Esophagus (tissue), 2 donors: Measurements from ENCODE around the gene ARL5B. TPM values are rescaled to one million over a fixed set of nuclear protein-coding genes. Genes with fewer than 3 reads are reported as not detected.

Experiments
- H3K27ac ChIP-seq, 2 donors: one replicate each; pipeline ENCODE4 v1.5.1; 2013; ENCODE audit warnings: low read depth in 2 of 2, mild to moderate bottlenecking in 2 of 2, inconsistent platforms in 1 of 2, low read length in 1 of 2, moderate library complexity in 1 of 2
- H3K27me3 ChIP-seq, 2 donors: one replicate each; pipeline ENCODE4 v1.6.1; 2013; ENCODE audit warnings: low read length in 2 of 2, control low read depth in 1 of 2, mild to moderate bottlenecking in 1 of 2; ENCODE audit not compliant: insufficient read depth in 2 of 2, control insufficient read depth in 1 of 2
- H3K36me3 ChIP-seq, 2 donors: one replicate each; pipeline ENCODE4 v1.6.1; 2013; ENCODE audit warnings: low read length in 1 of 2; ENCODE audit not compliant: control insufficient read depth in 2 of 2, insufficient read depth in 2 of 2
- H3K4me1 ChIP-seq, 2 donors: one replicate each; pipeline ENCODE4 v1.6.1; 2013; ENCODE audit warnings: low read length in 1 of 2; ENCODE audit not compliant: control insufficient read depth in 2 of 2, insufficient read depth in 2 of 2
- H3K4me3 ChIP-seq, 2 donors: one replicate each; pipeline ENCODE4 v1.5.1; 2013; ENCODE audit warnings: low read length in 2 of 2, mild to moderate bottlenecking in 2 of 2, low read depth in 1 of 2, moderate library complexity in 1 of 2
- H3K9me3 ChIP-seq, 2 donors: one replicate each; pipeline ENCODE4 v1.6.1; 2013; ENCODE audit warnings: mild to moderate bottlenecking in 2 of 2, low read depth in 1 of 2, low read length in 1 of 2, moderate library complexity in 1 of 2; ENCODE audit not compliant: control insufficient read depth in 2 of 2, insufficient read depth in 1 of 2
- WGBS, 2 donors: extraction: QIAGEN DNeasy Blood & Tissue Kit; methylation state at CpG; one replicate each; pipeline ENCODE4 v1.1.7; 2013; 5-methylcytosine and 5-hydroxymethylcytosine counted together
- polyA plus RNA-seq, 2 donors: library from polyadenylated mRNA; stranded (reverse); fragments of 200-250 nt; gene quantifications; one replicate each; pipeline ENCODE4 v1.2.3, GENCODE V29; 2013
- donor health status: healthy with polysubstance abuse.
- donor health status: Bipolar disorder and iron deficiency.

The ARL5B gene
- polyA plus RNA-seq, 2 donors: 2.5 to 4.6 TPM

DNA sequence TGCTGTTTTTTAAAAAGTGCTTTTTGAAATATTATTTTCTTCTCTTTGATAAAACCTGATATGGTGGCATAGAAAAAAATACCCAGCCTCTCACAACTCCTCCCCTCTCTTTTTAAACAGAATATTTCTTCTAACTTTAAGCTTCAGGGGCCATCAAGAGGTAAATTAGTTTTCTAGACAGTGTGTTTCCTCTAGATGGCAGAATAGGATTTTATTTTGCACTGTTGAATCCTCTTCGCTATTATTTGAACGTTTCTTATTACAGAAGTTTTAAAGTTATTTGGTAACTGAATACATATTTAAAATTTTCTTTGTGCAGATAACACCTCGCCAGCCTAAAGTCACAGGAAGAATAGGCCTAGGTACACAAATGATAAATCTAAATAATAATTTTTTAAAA lies 30.3 kb downstream of the ARL5B start:
- Histone ChIP-seq H3K36me3 (no peaks in the 10 kb centered on the region), H3K4me3 (no peak overlapping the region), H3K27me3 (no peaks in the 10 kb centered on the region), H3K27ac (no peak overlapping the region), H3K4me1 (no peaks in the 10 kb centered on the region), H3K9me3 (no peaks in the 10 kb centered on the region)
- WGBS, 2 donors: 14% methylated on average over 3 of the region's 3 CpGs

DNA sequence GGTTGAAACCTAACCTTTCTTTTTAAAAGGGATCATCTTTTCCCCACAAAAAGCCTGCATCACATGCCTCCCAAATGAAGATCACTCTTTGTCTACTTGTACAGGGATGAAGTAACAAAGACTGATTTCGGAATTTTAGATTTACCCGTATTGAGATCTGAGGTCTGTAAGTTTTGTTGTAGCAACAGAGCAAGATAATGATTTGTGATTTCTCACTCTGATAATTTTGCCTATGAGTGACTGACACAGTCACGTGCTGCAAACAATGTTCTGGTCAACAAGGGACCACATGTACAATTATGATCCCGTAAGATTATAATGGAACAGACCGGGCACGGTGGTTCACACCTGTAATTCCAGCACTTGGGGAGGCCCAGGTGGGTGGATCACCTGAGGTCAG lies 31.3 kb downstream of the ARL5B start:
- H3K4me3 ChIP-seq: no peak overlapping the region

DNA sequence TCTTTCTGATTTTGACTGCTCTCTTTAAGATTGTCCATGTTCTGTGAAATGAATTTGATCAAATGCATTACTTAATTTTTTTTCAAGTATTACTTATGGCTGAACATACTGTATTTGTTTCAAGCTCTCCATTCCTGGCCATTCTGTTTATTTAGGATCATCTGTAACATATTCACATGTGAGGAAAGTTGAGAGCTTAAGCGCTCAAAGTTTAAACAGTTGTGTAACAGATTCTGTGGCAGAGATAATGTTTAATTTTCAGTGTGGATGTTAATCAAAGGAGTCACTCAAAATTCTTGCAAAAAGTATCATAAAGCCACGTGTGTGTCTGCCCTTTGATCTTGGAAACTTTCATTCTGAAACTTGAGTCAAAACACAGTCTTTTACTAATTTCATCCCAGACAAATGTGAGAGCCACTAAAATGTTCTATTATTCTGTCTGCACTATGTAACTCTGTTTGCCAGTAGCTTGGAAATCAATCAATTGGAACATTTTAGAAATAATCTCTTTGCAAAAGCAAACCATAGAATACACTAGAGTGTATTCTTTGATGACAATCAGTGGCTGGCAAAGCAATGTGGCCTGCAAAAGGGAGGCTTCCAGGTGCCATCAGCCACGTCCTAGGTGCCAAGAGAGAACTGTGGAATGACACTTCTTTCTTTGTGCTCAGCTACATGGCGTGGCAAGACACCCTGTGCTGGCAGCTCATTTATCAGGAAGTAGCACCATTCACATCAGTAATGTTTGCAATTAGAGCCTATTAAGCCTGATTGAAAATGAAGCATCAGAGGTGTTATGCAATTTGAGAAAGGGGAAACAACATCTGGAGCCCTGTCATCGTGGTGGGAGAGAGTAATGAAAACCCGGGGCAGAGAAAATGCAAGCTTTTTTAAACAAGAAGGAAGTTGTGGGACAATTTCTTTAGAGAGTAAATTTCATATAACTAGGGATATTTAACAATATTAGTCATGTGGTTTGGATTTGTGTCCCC lies 40.9 kb downstream of the ARL5B start:
- H3K27me3 ChIP-seq: no peaks in the 10 kb centered on the region
- H3K36me3 ChIP-seq: no peaks in the 10 kb centered on the region
- no peaks in the 10 kb centered on the region for H3K4me1 ChIP-seq
- no peaks in the 10 kb centered on the region for H3K9me3 ChIP-seq
- no peak overlapping the region for H3K4me3 ChIP-seq
- no peak overlapping the region for H3K27ac ChIP-seq
- WGBS, 2 donors: 32 to 37% methylated on average over 6 of the region's 6 CpGs

More for the DNA sequence above, 31.3 kb downstream of the ARL5B start:
- Histone ChIP-seq H3K27ac (no peak overlapping the region), H3K4me1 (no peaks in the 10 kb centered on the region), H3K36me3 (no peaks in the 10 kb centered on the region), H3K9me3 (no peaks in the 10 kb centered on the region), H3K27me3 (no peaks in the 10 kb centered on the region)
- WGBS, 2 donors: 87 to 88% methylated on average over 6 of the region's 6 CpGs

DNA sequence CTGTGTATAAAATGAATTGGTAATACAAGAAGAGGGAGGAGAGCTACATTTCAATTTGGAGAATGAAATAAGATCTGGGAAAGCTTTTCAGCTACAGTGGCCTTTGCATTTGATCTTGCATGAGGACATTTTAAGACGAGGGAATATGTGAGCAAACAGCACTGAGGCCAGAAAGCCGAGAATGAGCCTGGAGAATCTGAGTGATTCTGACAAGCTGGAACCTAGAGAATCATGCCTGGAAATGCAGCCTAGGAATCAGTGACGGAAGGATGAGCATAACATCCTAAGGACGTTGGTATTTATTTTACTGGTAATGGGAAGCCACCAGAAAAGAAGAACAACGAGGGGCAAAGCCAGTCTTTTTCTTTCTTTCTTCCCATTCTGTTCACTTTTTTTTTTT lies 44.3 kb downstream of the ARL5B start:
- Histone ChIP-seq H3K4me3 (no peak overlapping the region), H3K27me3 (no peaks in the 10 kb centered on the region), H3K36me3 (no peaks in the 10 kb centered on the region), H3K27ac (no peak overlapping the region), H3K4me1 (no peaks in the 10 kb centered on the region), H3K9me3 (no peaks in the 10 kb centered on the region)
- WGBS, 2 donors: 79 to 87% methylated on average over 5 of the region's 5 CpGs

DNA sequence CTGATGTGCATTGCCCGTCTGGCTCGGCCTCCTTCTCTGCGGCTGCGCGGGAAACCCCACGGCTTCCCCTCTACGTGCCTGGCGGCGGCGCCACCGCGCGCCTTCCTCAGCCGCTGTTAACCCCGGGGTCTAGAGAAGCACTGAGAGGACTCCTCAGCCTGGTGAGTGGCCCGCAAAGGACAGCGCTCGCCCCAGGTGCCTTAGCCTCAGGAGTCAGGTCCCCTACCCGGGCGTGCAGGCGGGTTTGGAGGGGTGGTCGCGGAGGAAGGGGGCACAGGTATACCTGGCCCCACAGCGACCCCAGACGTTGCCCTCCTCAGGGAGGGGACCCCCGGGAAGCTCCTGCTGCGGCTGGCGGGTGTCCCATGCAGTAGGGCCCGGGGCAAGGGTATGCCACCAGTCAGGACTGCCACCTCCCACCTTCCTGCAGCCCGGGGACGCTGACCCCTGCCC lies 51.0 kb downstream of the ARL5B start:
- no peaks in the 10 kb centered on the region for H3K9me3 ChIP-seq
- H3K36me3 ChIP-seq: no peaks in the 10 kb centered on the region
- H3K27me3 ChIP-seq: no peaks in the 10 kb centered on the region
- no peak overlapping the region for H3K4me3 ChIP-seq
- no peaks in the 10 kb centered on the region for H3K4me1 ChIP-seq
- H3K27ac ChIP-seq: no peak overlapping the region
- WGBS, 2 donors: 83 to 85% methylated on average over 30 to 31 of the region's 31 CpGs

DNA sequence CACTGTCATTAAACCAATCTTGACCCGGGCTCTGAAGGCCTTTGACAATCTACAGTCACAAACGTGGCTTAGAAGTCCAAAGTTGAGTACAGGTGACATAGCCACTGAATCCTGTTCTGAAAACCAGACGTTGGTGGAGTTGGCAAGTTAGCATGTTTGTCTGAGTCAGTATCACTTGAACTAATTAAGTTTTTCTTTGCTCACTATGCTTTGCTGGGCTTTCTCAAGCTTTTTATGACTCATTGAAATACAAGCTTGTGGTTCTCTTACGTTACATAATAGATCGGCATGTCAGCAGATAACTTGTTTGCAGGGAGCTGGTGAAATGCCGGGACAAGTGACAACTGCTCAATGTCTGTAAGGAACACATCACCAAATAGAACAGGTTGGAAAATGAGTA lies 53.8 kb downstream of the ARL5B start:
- H3K4me1 ChIP-seq: no peaks in the 10 kb centered on the region

DNA sequence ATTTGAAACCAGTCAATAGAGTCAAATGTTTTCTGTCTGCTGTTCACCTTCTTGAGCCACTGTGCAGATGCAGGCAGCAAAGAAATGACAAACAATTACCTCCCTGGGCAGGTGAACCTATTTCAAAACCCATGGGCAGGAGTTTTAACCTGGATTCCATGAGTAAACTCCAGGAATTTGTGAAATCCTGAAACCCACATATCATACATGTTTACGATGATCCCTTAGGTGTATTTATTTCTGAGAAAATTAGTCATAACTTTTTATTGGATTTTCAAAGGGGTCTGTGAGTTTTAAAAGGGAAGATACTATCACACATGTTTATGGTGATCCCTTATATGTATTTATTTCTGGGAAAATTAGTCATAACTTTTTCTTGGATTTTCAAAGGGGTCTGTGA lies 59.8 kb downstream of the ARL5B start:
- no peak overlapping the region for H3K27ac ChIP-seq
- no peaks in the 10 kb centered on the region for H3K4me1 ChIP-seq
- H3K9me3 ChIP-seq: no peaks in the 10 kb centered on the region
- H3K4me3 ChIP-seq: no peak overlapping the region
- WGBS, 2 donors: 94 to 95% methylated on average over 1 of the region's 1 CpG
- H3K36me3 ChIP-seq: no peaks in the 10 kb centered on the region
- no peaks in the 10 kb centered on the region for H3K27me3 ChIP-seq

More for the DNA sequence above, 53.8 kb downstream of the ARL5B start:
- no peak overlapping the region for H3K4me3 ChIP-seq
- H3K27me3 ChIP-seq: no peaks in the 10 kb centered on the region
- H3K27ac ChIP-seq: peak overlapping the region in 1 of 2 donors; percentile 30
- H3K36me3 ChIP-seq: no peaks in the 10 kb centered on the region
- WGBS, 2 donors: 42 to 48% methylated on average over 6 of the region's 6 CpGs
- no peaks in the 10 kb centered on the region for H3K9me3 ChIP-seq

DNA sequence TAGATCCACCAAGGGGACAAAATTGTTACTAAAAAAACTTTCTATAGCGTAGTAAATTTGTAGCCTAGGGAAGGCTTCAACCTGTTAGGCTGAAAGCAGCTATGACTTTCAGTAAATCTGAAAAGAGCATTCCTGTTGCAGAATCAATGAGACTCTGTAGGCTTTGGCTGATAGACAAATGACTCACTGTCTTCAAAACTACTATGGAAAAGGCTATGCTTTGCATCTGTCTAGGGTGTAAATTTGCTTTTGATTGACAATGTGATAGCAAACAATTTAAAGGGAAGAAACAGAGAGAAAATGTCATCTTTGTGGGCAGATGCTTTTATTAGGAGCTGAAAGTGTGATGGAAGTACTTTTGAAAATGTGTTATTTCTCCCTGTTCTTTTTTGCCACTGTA lies 60.6 kb downstream of the ARL5B start:
- WGBS, 2 donors: 84% methylated on average over 1 of the region's 1 CpG
- H3K4me1 ChIP-seq: no peaks in the 10 kb centered on the region
- H3K36me3 ChIP-seq: no peaks in the 10 kb centered on the region
- no peak overlapping the region for H3K27ac ChIP-seq
- H3K27me3 ChIP-seq: no peaks in the 10 kb centered on the region
- H3K9me3 ChIP-seq: no peaks in the 10 kb centered on the region
- no peak overlapping the region for H3K4me3 ChIP-seq

DNA sequence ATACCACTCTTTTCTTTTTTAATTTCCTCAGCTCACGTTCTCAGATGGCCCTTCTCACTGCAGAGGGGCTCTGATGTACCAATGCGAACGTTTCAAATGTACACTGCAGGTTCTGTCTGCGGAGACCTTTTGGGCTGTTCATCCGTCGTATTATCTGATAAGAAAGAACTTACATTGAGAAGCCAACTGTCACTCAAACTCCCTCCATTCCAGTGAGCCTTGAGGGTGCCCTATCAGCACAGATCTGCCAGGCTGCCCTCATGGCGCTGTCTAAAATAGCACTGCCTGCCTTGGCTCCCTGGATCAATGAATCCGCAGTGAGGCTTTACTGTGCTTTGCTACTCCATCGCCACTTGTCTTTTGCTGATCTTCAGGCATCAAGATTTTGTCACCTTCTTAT lies 61.8 kb downstream of the ARL5B start:
- H3K36me3 ChIP-seq: no peaks in the 10 kb centered on the region
- H3K4me3 ChIP-seq: no peak overlapping the region
- WGBS, 2 donors: 73 to 77% methylated on average over 9 of the region's 9 CpGs
- no peaks in the 10 kb centered on the region for H3K27me3 ChIP-seq
- no peaks in the 10 kb centered on the region for H3K9me3 ChIP-seq
- no peak overlapping the region for H3K27ac ChIP-seq
- H3K4me1 ChIP-seq: no peaks in the 10 kb centered on the region

DNA sequence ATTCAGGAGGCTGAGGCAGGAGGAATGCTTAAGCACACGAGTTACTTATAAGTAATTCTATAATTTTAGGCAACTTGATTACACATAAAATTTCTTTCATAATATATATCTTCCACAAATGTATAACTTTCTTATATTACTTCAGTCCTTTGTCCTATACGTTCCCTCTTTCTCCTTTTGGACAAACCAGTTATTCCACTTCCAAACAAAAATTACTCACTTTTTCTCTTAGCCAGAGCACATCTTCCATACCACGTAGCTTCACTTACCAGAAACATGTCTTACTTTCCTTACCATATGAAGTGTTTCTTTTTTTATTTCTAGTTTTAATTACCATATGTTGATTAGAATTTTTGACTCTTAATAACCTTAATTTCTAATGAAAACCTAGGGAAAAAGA lies 64.6 kb downstream of the ARL5B start:
- Histone ChIP-seq H3K36me3 (no peaks in the 10 kb centered on the region), H3K4me1 (no peaks in the 10 kb centered on the region), H3K9me3 (no peaks in the 10 kb centered on the region), H3K27ac (no peak overlapping the region), H3K27me3 (no peaks in the 10 kb centered on the region), H3K4me3 (no peak overlapping the region)
- WGBS, 2 donors: 37 to 54% methylated on average over 3 of the region's 3 CpGs
